HEK293 (cell line): ENCODE results near the gene WNT8B.
A peak's percentile ranks its signal among the peaks of the same experiment; 100 is the strongest.

Experiments used
- CTCF ChIA-PET: fragments of 350-600 bp; formaldehyde crosslinking; extraction: SDS; loops from one replicate; lab custom pipeline; 2021; ENCODE audit warnings: antibody characterized with exemption; lab: Yijun Ruan, JAX
- POLR2A ChIA-PET: fragments of 300-600 bp; formaldehyde crosslinking; extraction: SDS; loops from one replicate; lab custom pipeline; 2020; ENCODE audit warnings: antibody characterized with exemption, inconsistent platforms; lab: Yijun Ruan, JAX
- H3K27ac ChIP-seq: fragments of 200-500 bp; sonication (Bioruptor generic); 2 replicates; pipeline ENCODE4 v1.5.1; 2014; ENCODE audit warnings: low read depth, low read length, control low read depth, inconsistent platforms; ENCODE audit errors: extremely low read depth
- H3K36me3 ChIP-seq, 2 experiments: fragments of 200-500 bp in 1 of 2; sonication (Bioruptor generic) in 1 of 2; 1 replicate in 1 of 2; 2 replicates in 1 of 2; pipeline ENCODE4 v1.5.1; 2014 to 2017; ENCODE audit warnings: inconsistent platforms in 2 of 2, low read length in 2 of 2; ENCODE audit not compliant: control insufficient read depth in 2 of 2, insufficient read depth in 1 of 2
- H3K4me1 ChIP-seq: fragments of 200-500 bp; sonication (Bioruptor generic); 2 replicates; pipeline ENCODE4 v1.5.1; 2014; ENCODE audit warnings: mild to moderate bottlenecking, low read length, inconsistent platforms; ENCODE audit not compliant: control insufficient read depth, insufficient read depth
- H3K4me3 ChIP-seq: 2 replicates; pipeline ENCODE4 v1.5.1; 2011; ENCODE audit warnings: low read depth, mild to moderate bottlenecking, control low read depth, low read length, moderate library complexity
- H3K9me3 ChIP-seq: fragments of 200-500 bp; sonication (Bioruptor generic); 2 replicates; pipeline ENCODE4 v1.5.1; 2014; ENCODE audit warnings: low read depth, low read length, inconsistent platforms; ENCODE audit not compliant: control insufficient read depth, insufficient read depth
- GFI1B ChIP-seq: fragments of 450-650 bp; formaldehyde crosslinking; IDR thresholded peaks from 2 replicates; pipeline ENCODE4 v1.5.1; 2016; ENCODE audit warnings: missing biosample characterization, missing genetic modification characterization
- HOXD13 ChIP-seq: sonication (generic); formaldehyde crosslinking; IDR thresholded peaks from 2 replicates; pipeline ENCODE4 v1.8.0; 2022; ENCODE audit warnings: missing genetic modification reagents, borderline replicate concordance
- OVOL3 ChIP-seq: fragments of 450-650 bp; formaldehyde crosslinking; IDR thresholded peaks from 2 replicates; pipeline ENCODE4 v1.5.1; 2016; ENCODE audit warnings: missing biosample characterization, missing genetic modification characterization
- SALL2 ChIP-seq: fragments of 450-650 bp; formaldehyde crosslinking; IDR thresholded peaks from 2 replicates; pipeline ENCODE4 v1.5.0; 2017; ENCODE audit warnings: missing biosample characterization, mild to moderate bottlenecking, missing genetic modification characterization, borderline replicate concordance
- SCRT2 ChIP-seq: fragments of 450-650 bp; formaldehyde crosslinking; IDR thresholded peaks from 2 replicates; pipeline ENCODE4 v1.5.1; 2016; ENCODE audit warnings: missing biosample characterization, missing genetic modification characterization
- TRIM28 ChIP-seq: IDR thresholded peaks from 2 replicates; pipeline ENCODE4 v1.6.1; 2011; ENCODE audit warnings: low read length, control low read depth, borderline replicate concordance
- TSHZ1 ChIP-seq: fragments of 450-650 bp; formaldehyde crosslinking; IDR thresholded peaks from 2 replicates; pipeline ENCODE4 v1.5.1; 2016; ENCODE audit warnings: missing biosample characterization, missing genetic modification characterization, borderline replicate concordance
- ZBTB17 ChIP-seq: fragments of 450-650 bp; formaldehyde crosslinking; IDR thresholded peaks from 2 replicates; pipeline ENCODE4 v1.5.1; 2016; ENCODE audit warnings: missing biosample characterization, missing genetic modification characterization
- ZIC2 ChIP-seq: fragments of 450-650 bp; formaldehyde crosslinking; IDR thresholded peaks from 2 replicates; pipeline ENCODE4 v1.5.1; 2016; ENCODE audit warnings: missing biosample characterization, missing genetic modification characterization
- ZNF121 ChIP-seq: fragments of 450-650 bp; formaldehyde crosslinking; IDR thresholded peaks from 2 replicates; pipeline ENCODE4 v1.5.1; 2016; ENCODE audit warnings: missing biosample characterization, missing genetic modification characterization
- ZNF169 ChIP-seq: fragments of 450-650 bp; formaldehyde crosslinking; IDR thresholded peaks from 2 replicates; pipeline ENCODE4 v1.5.1; 2016; ENCODE audit warnings: missing biosample characterization, missing genetic modification characterization
- ZNF221 ChIP-seq: fragments of 450-650 bp; formaldehyde crosslinking; IDR thresholded peaks from 2 replicates; pipeline ENCODE4 v1.5.1; 2017; ENCODE audit warnings: missing biosample characterization, missing genetic modification characterization, borderline replicate concordance
- ZNF335 ChIP-seq: fragments of 450-650 bp; formaldehyde crosslinking; conservative IDR thresholded peaks from 2 replicates; pipeline ENCODE4 v1.5.1; 2016; ENCODE audit warnings: missing biosample characterization, missing genetic modification characterization
- ZNF510 ChIP-seq: fragments of 450-650 bp; formaldehyde crosslinking; IDR thresholded peaks from 2 replicates; pipeline ENCODE4 v1.5.1; 2018; ENCODE audit warnings: mild to moderate bottlenecking, missing genetic modification characterization, missing biosample characterization; ENCODE audit not compliant: insufficient replicate concordance
- ZNF555 ChIP-seq: fragments of 450-650 bp; formaldehyde crosslinking; conservative IDR thresholded peaks from 2 replicates; pipeline ENCODE4 v1.5.1; 2017; ENCODE audit warnings: missing biosample characterization, mild to moderate bottlenecking, missing genetic modification characterization, inconsistent platforms
- ZNF571 ChIP-seq: fragments of 450-650 bp; formaldehyde crosslinking; IDR thresholded peaks from 2 replicates; pipeline ENCODE4 v1.5.0; 2017; ENCODE audit warnings: missing biosample characterization, missing genetic modification characterization
- ZNF580 ChIP-seq: fragments of 450-650 bp; formaldehyde crosslinking; IDR thresholded peaks from 2 replicates; pipeline ENCODE4 v1.5.1; 2016; ENCODE audit warnings: missing biosample characterization, missing genetic modification characterization
- ZNF610 ChIP-seq: fragments of 450-650 bp; formaldehyde crosslinking; IDR thresholded peaks from 2 replicates; pipeline ENCODE4 v1.5.1; 2016; ENCODE audit warnings: missing biosample characterization, missing genetic modification characterization, borderline replicate concordance
- ZNF658 ChIP-seq: fragments of 450-650 bp; formaldehyde crosslinking; IDR thresholded peaks from 2 replicates; pipeline ENCODE4; 2016; ENCODE audit warnings: missing biosample characterization, missing genetic modification characterization
- ZNF660 ChIP-seq: fragments of 450-650 bp; IDR thresholded peaks from 2 replicates; pipeline ENCODE4 v1.5.1; 2018; ENCODE audit warnings: missing biosample characterization, mild to moderate bottlenecking, missing genetic modification characterization
- ZNF791 ChIP-seq: fragments of 450-650 bp; formaldehyde crosslinking; IDR thresholded peaks from 2 replicates; pipeline ENCODE4 v1.5.1; 2016; ENCODE audit warnings: missing biosample characterization, missing genetic modification characterization
- ZNF843 ChIP-seq: fragments of 450-650 bp; formaldehyde crosslinking; IDR thresholded peaks from 2 replicates; pipeline ENCODE4 v1.5.1; 2016; ENCODE audit warnings: missing biosample characterization, missing genetic modification characterization
- TF ChIP-seq, protein P1 (sequence below): fragments of 450-650 bp; IDR thresholded peaks from 2 replicates; pipeline ENCODE4 v1.5.1; 2018; ENCODE audit warnings: missing biosample characterization, mild to moderate bottlenecking, missing genetic modification characterization
- TF ChIP-seq, protein P2 (sequence below): fragments of 450-650 bp; formaldehyde crosslinking; conservative IDR thresholded peaks from 2 replicates; pipeline ENCODE4 v1.5.1; 2016; ENCODE audit warnings: low read depth, missing biosample characterization, missing genetic modification characterization

Gene WNT8B

DNA sequence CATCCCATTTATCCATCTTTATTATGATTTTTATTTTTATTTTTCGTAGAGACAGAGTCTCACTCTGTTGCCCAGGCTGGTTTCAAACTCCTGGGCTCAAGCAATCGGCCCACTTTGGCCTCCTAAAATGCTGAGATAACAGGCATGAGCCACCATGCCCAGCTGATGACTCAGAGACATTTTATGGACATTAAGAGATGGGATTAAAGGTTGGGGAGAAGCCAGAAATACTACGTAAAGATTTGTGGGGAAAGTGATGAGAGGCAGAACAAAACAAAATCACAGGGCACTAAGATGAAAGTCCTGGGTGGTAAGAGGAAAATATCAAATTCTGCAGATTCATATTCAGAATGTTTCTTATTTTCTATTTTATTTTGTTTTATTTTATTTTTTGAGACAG is 7.6 kb downstream of the WNT8B start (continued):
- peak; percentile 61; the same call in 1 of the 2 replicates for TF ChIP-seq TSHZ1
- 0 out of 2 replicates have a peak, but pooled peaks have one; percentile 59 for TF ChIP-seq ZNF660 (tag by site-specific recombination)
- TF ChIP-seq ZNF510: no peak
- TF ChIP-seq GFI1B: peak; percentile 80; the same call in 1 of the 2 replicates
- TF ChIP-seq ZBTB17 (tag by site-specific recombination): peak; percentile 58
- peak; percentile 39; the same call in 1 of the 2 replicates for TF ChIP-seq ZNF335 (tag by site-specific recombination)
- TF ChIP-seq SCRT2: no peak
- TF ChIP-seq ZNF658 (tag by site-specific recombination): no peak
- peak; percentile 44; the same call in 1 of the 2 replicates for TF ChIP-seq ZNF121
- no peak for TF ChIP-seq ZNF580 (tag by site-specific recombination)

DNA sequence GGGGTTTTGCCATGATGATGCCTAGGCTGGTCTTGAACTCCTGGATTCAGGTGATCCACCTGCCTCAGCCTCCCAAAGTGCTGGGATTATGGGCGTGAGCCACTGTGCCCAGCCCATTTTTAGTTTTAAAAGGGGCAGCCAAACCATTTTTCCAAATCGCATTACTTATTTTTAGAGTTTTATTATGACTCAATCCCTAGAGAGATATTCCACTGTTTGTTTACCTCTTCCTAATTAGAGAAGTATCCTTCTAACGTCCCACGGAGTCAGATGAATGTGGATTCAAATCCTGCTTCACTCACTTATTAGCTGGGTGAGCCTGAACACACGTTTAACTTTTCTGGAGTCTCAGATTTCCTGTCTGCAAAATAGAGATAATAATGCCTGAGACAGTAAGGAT is 15.2 kb downstream of the WNT8B start:
- no peak overlapping the region for H3K27ac ChIP-seq
- H3K36me3 ChIP-seq: no peaks in the 10 kb centered on the region
- H3K4me3 ChIP-seq: no peak overlapping the region
- peaks cover 8% of the 10 kb centered on the region for H3K4me1 ChIP-seq
- ChIA-PET POLR2A (interaction anchor here (0.6 kb wide), 1 partner anchor 40 kb away, joined by 3 read pairs; no protein-coding TSS in a partner anchor), CTCF (interaction anchor here (2.0 kb wide), 1 partner anchor 41 kb away, joined by 9 read pairs; no protein-coding TSS in a partner anchor)
- no peaks in the 10 kb centered on the region for H3K9me3 ChIP-seq
- TF ChIP-seq ZNF555 (tag by site-specific recombination) (no peak), ZNF843 (tag by site-specific recombination) (no peak), ZNF571 (tag by site-specific recombination) (no peak), TRIM28 (no peak), OVOL3 (tag by site-specific recombination) (0 out of 2 replicates have a peak, but pooled peaks have one; percentile 19), ZNF660 (tag by site-specific recombination) (no peak), ZNF610 (no peak), SALL2 (tag by site-specific recombination) (no peak), ZNF791 (tag by site-specific recombination) (no peak), ZNF169 (tag by site-specific recombination) (no peak), ZNF510 (no peak), ZIC2 (tag by site-specific recombination) (no peak), TSHZ1 (no peak), HOXD13 (CRISPR knock-in tag) (no peak), ZNF221 (no peak)
- TF ChIP-seq, protein P1, sequence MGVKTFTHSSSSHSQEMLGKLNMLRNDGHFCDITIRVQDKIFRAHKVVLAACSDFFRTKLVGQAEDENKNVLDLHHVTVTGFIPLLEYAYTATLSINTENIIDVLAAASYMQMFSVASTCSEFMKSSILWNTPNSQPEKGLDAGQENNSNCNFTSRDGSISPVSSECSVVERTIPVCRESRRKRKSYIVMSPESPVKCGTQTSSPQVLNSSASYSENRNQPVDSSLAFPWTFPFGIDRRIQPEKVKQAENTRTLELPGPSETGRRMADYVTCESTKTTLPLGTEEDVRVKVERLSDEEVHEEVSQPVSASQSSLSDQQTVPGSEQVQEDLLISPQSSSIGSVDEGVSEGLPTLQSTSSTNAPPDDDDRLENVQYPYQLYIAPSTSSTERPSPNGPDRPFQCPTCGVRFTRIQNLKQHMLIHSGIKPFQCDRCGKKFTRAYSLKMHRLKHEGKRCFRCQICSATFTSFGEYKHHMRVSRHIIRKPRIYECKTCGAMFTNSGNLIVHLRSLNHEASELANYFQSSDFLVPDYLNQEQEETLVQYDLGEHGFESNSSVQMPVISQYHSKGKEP (tag by site-specific recombination): peak; percentile 40; the same call in 1 of the 2 replicates
- TF ChIP-seq, protein P2, sequence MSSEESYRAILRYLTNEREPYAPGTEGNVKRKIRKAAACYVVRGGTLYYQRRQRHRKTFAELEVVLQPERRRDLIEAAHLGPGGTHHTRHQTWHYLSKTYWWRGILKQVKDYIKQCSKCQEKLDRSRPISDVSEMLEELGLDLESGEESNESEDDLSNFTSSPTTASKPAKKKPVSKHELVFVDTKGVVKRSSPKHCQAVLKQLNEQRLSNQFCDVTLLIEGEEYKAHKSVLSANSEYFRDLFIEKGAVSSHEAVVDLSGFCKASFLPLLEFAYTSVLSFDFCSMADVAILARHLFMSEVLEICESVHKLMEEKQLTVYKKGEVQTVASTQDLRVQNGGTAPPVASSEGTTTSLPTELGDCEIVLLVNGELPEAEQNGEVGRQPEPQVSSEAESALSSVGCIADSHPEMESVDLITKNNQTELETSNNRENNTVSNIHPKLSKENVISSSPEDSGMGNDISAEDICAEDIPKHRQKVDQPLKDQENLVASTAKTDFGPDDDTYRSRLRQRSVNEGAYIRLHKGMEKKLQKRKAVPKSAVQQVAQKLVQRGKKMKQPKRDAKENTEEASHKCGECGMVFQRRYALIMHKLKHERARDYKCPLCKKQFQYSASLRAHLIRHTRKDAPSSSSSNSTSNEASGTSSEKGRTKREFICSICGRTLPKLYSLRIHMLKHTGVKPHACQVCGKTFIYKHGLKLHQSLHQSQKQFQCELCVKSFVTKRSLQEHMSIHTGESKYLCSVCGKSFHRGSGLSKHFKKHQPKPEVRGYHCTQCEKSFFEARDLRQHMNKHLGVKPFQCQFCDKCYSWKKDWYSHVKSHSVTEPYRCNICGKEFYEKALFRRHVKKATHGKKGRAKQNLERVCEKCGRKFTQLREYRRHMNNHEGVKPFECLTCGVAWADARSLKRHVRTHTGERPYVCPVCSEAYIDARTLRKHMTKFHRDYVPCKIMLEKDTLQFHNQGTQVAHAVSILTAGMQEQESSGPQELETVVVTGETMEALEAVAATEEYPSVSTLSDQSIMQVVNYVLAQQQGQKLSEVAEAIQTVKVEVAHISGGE (tag by site-specific recombination): no peak
